ENCODE measurements around the gene CDH2. TPM values are rescaled to one million over a fixed set of nuclear protein-coding genes. Genes with fewer than 3 reads are reported as not detected.
"Not testable (repeated sequence)": the region's sequence is repeated elsewhere in the genome, so short reads cannot be mapped to it uniquely, and the experiment has no call there.

The CDH2 gene
- total RNA-seq, 1 donor from 2014 or later, result 106 TPM

- peak; percentile 84 for DNase-seq (ENCODE audit: low read depth)
Observed at GRCh38 chr18:27921904-27922751, 254.8 kb downstream of the CDH2 start.

- no peak for DNase-seq (ENCODE audit: low read depth)
Observed at GRCh38 chr18:27921392-27921791, 255.5 kb downstream of the CDH2 start.

- DNase-seq (ENCODE audit: low read depth), result no peak
Observed at GRCh38 chr18:27920836-27921235, 256.1 kb downstream of the CDH2 start.

GRCh38 chr18:27906189-27906588, 270.7 kb downstream of the CDH2 start:
- DNase-seq (ENCODE audit: low read depth), result not testable (repeated sequence)

- DNase-seq (ENCODE audit: low read depth), result no peak
Observed at GRCh38 chr18:27903906-27904305, 273.0 kb downstream of the CDH2 start.

GRCh38 chr18:27901424-27902226, 275.3 kb downstream of the CDH2 start:
- DNase-seq (ENCODE audit: low read depth), result no peak

Data from renal cortical epithelial cell (primary cell).